ENCODE results near the gene SLC25A43. TPM values are rescaled to one million over a fixed set of nuclear protein-coding genes. Genes with fewer than 3 reads are reported as not detected.
"Not testable (repeated sequence)": the region's sequence is repeated elsewhere in the genome, so short reads cannot be mapped to it uniquely, and the experiment has no call there.

The SLC25A43 gene
- total RNA-seq, 4 donors from 2014 or later = 18.4 to 33.7 (median 22.2) TPM

- no peak for DNase-seq (ENCODE audit: low spot score)
- no peak for TF ChIP-seq CTCF (IDR thresholded peaks at IDR 0.05)
- ATAC-seq (ENCODE audit: low FRiP score) = no peak
Measured at GRCh38 chrX:119376312-119376711, 22.8 kb upstream of the SLC25A43 start.

- DNase-seq (ENCODE audit: low spot score) (no peak), ATAC-seq (ENCODE audit: low FRiP score) (no peak)
- TF ChIP-seq CTCF (IDR thresholded peaks at IDR 0.05) = no peak
Measured at GRCh38 chrX:119381349-119381944, 17.7 kb upstream of the SLC25A43 start.

GRCh38 chrX:119382606-119383005, 16.5 kb upstream of the SLC25A43 start:
- ATAC-seq (ENCODE audit: low FRiP score) = no peak
- DNase-seq (ENCODE audit: low spot score) = no peak
- no peak for TF ChIP-seq CTCF (IDR thresholded peaks at IDR 0.05)

GRCh38 chrX:119386685-119387084, 12.5 kb upstream of the SLC25A43 start:
- not testable (repeated sequence) for DNase-seq (ENCODE audit: low spot score); ATAC-seq (ENCODE audit: low FRiP score)

GRCh38 chrX:119387426-119387825, 11.7 kb upstream of the SLC25A43 start:
- ATAC-seq (ENCODE audit: low FRiP score); DNase-seq (ENCODE audit: low spot score): not testable (repeated sequence)

GRCh38 chrX:119389214-119389613, 9.9 kb upstream of the SLC25A43 start:
- TF ChIP-seq CTCF (IDR thresholded peaks at IDR 0.05) = no peak
- no peak for DNase-seq (ENCODE audit: low spot score)
- ATAC-seq (ENCODE audit: low FRiP score) = no peak

- ATAC-seq (ENCODE audit: low FRiP score) = no peak
Measured at GRCh38 chrX:119389871-119390501, 9.2 kb upstream of the SLC25A43 start.

More at GRCh38 chrX:119389871-119390501, 9.2 kb upstream of the SLC25A43 start:
- no peak for DNase-seq (ENCODE audit: low spot score)
- TF ChIP-seq CTCF (IDR thresholded peaks at IDR 0.05) = no peak

All from omental fat pad (tissue), 4 donors.